Measurements from ENCODE around the gene ATP8B4. TPM values are rescaled to one million over a fixed set of nuclear protein-coding genes. Genes with fewer than 3 reads are reported as not detected.

The ATP8B4 gene
- total RNA-seq, 2 experiments from 2014 or later = 25.0 to 30.3 TPM

GRCh38 chr15:50083424-50084025, 35.5 kb downstream of the ATP8B4 start:
- ATAC-seq (ENCODE audit: low read depth) (no peak), DNase-seq (no peak)
- H3K4me3 Mint-ChIP-seq = no peak overlapping the region
- H3K9me3 Mint-ChIP-seq = peaks cover 2% of the 10 kb centered on the region
- H3K36me3 Mint-ChIP-seq = peaks cover 16% of the 10 kb centered on the region
- H3K27ac Mint-ChIP-seq = no peak overlapping the region
- POLR2A ChIA-PET = no interaction called here
- H3K4me1 Mint-ChIP-seq = peaks cover 11% of the 10 kb centered on the region
- no peaks in the 10 kb centered on the region for H3K27me3 Mint-ChIP-seq

DNA sequence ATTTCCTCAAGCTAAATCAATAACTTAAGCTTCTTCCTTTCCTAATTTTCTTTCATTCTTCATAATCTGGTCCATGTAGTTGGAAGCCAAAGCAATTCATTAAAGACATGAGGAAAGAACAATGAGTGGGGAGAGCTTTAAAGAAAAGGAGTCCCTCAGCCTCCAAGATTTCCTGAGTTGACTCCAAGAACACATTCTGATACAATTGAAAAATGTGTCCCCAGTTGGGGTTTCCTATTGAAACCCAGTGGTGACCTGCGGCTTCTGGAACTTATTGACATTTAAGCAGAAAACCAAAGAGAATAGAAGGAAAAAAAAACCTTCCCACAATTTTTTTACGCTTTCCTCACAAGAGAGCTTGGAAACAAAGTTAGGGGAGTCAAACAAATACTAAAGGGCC, 37.0 kb downstream of the ATP8B4 start:
- H3K4me3 Mint-ChIP-seq = no peak overlapping the region
- no peaks in the 10 kb centered on the region for H3K9me3 Mint-ChIP-seq
- POLR2A ChIA-PET = no interaction called here
- no peak overlapping the region for H3K27ac Mint-ChIP-seq
- H3K36me3 Mint-ChIP-seq = peaks cover 18% of the 10 kb centered on the region
- ATAC-seq (ENCODE audit: low read depth) = no peak
- H3K27me3 Mint-ChIP-seq = peaks cover 2% of the 10 kb centered on the region
- DNase-seq = no peak
- peaks cover 13% of the 10 kb centered on the region for H3K4me1 Mint-ChIP-seq

DNA sequence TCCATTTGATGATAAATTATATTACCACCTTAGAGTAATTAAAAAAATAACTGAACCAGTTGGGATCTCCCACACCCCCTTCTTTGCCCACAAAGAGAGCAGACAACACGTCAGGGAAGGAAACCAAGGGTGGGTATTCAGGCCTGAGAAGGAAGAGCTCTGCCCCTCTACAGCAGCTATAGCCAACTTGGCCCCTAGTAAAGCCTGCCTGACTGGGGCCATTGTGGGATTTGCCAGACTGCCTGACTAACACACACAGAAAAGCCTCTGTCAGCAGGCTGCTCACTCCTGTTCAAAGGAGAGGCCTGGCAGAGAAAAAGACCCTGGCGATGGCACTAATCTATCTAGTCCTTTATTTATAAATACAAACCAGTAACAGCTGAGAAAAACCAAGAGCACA, 41.4 kb downstream of the ATP8B4 start:
- ATAC-seq (ENCODE audit: low read depth) (no peak), DNase-seq (no peak)
- H3K4me1 Mint-ChIP-seq = peaks cover 6% of the 10 kb centered on the region
- H3K36me3 Mint-ChIP-seq = peaks cover 35% of the 10 kb centered on the region
- POLR2A ChIA-PET = no interaction called here
- peaks cover 4% of the 10 kb centered on the region for H3K27me3 Mint-ChIP-seq
- no peak overlapping the region for H3K27ac Mint-ChIP-seq
- no peak overlapping the region for H3K4me3 Mint-ChIP-seq
- peaks cover 2% of the 10 kb centered on the region for H3K9me3 Mint-ChIP-seq

- DNase-seq (no peak), ATAC-seq (ENCODE audit: low read depth) (no peak)
- peaks cover 39% of the 10 kb centered on the region for H3K36me3 Mint-ChIP-seq
- H3K4me3 Mint-ChIP-seq = no peak overlapping the region
- H3K4me1 Mint-ChIP-seq = peaks cover 6% of the 10 kb centered on the region
- H3K9me3 Mint-ChIP-seq = peaks cover 2% of the 10 kb centered on the region
- peaks cover 4% of the 10 kb centered on the region for H3K27me3 Mint-ChIP-seq
- POLR2A ChIA-PET = no interaction called here
- no peak overlapping the region for H3K27ac Mint-ChIP-seq
Observed at GRCh38 chr15:50077176-50077575, 41.9 kb downstream of the ATP8B4 start.

DNA sequence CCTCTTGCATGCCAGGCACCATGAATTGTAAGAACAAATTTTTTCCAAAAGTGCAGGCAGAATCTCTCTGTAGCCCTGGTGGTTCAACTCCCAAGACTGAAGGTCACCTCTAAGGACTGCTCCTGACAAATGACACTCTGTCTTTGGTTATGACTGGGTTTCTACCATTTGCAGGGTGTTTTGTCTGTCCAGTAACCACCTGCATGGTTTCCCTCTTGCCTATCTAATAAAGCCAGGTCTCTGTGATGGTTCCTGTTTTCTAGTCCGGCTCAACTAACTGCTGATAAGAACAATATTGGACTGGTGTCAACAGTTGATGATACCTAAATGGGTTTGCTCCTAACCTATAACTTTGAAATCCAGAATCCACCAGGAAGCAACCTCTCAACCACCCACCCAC, 43.7 kb downstream of the ATP8B4 start:
- no peak overlapping the region for H3K27ac Mint-ChIP-seq
- POLR2A ChIA-PET = no interaction called here

DNA sequence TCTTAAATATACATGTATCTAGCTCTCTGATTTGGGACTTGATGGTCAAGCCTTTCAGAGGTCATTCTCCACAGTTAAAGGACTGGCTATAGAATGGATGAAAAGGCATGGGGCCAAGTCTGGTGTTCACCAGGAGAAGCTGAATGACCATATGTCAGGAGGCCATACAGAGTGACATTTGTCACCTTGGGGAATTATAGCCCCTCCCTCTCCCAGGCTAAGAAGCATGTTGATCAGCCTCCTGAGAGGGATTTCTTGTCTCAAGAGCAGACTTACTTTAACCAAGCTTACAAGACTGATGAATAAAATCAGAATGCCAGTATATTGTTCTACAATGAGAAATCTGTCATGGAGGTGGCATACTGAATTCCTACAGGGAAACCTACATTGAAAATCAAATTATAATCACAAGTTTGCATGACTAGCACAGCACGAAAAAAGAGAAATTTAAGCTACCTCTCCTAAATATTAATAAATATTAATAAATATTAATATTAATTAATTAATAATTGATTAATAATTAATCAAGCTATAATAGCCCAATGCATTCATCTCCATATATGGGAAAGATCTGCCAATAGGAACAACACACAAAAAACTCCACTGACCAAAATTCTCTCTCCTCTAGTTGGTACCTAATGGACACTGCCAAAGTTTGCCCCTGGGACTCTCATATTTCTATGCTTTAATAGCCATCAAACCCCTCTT, 47.3 kb downstream of the ATP8B4 start:
- Mint-ChIP-seq H3K4me3 (no peak overlapping the region), H3K9me3 (peaks cover 2% of the 10 kb centered on the region), H3K27ac (no peak overlapping the region), H3K4me1 (peaks cover 14% of the 10 kb centered on the region), H3K27me3 (peaks cover 3% of the 10 kb centered on the region), H3K36me3 (peaks cover 48% of the 10 kb centered on the region)
- POLR2A ChIA-PET = no interaction called here
- no peak for ATAC-seq (ENCODE audit: low read depth)
- no peak for DNase-seq

More for the DNA sequence above, 43.7 kb downstream of the ATP8B4 start:
- DNase-seq (no peak), ATAC-seq (ENCODE audit: low read depth) (no peak)
- Mint-ChIP-seq H3K36me3 (peaks cover 48% of the 10 kb centered on the region), H3K4me1 (peaks cover 5% of the 10 kb centered on the region), H3K27me3 (peaks cover 4% of the 10 kb centered on the region), H3K9me3 (peaks cover 2% of the 10 kb centered on the region), H3K4me3 (no peak overlapping the region)

DNA sequence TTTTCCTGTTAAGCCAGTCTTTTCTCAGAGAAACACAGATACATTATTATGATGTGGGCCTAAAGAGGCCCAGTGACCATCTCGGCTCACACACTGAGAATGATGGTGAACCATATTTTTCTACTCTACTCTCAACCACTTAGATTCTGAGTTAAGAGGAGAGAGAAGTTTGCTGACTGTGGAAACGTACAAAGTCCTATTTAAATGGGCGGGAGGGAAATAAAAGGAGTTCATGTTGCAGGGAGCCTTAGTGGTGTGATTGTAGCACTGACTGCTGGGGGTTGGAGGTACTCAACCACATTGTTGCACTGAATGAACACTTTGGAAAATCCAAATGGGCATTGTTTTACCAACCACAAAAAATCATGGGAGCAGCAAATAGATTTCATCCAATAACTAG, 51.0 kb downstream of the ATP8B4 start:
- no peaks in the 10 kb centered on the region for H3K9me3 Mint-ChIP-seq
- H3K4me1 Mint-ChIP-seq = peaks cover 27% of the 10 kb centered on the region
- ATAC-seq (ENCODE audit: low read depth) (no peak), DNase-seq (no peak)
- H3K27me3 Mint-ChIP-seq = peaks cover 11% of the 10 kb centered on the region
- H3K27ac Mint-ChIP-seq = no peak overlapping the region
- POLR2A ChIA-PET = no interaction called here
- H3K4me3 Mint-ChIP-seq = no peak overlapping the region
- peaks cover 46% of the 10 kb centered on the region for H3K36me3 Mint-ChIP-seq

DNA sequence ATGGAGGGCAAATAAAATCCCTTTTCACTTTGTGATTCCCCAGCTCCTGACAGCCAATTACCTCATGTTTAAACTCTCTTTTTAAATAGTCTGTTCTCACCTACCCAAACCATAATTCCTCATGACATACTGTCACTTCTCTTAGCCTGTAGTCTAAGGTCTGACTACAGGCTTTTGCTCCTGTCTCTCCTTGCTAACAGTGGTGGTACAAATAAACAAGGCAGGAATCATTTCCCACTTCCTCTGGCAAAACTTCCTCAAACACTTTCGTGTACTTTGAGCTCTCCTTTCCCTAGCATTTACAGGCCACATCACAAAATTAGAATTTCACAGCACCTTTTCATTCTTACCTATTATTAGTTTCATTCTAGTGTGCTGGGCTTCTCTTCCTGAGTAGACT, 51.8 kb downstream of the ATP8B4 start:
- Mint-ChIP-seq H3K36me3 (peaks cover 42% of the 10 kb centered on the region), H3K4me3 (no peak overlapping the region), H3K9me3 (no peaks in the 10 kb centered on the region), H3K27ac (no peak overlapping the region), H3K27me3 (peaks cover 12% of the 10 kb centered on the region), H3K4me1 (peaks cover 27% of the 10 kb centered on the region)
- no peak for ATAC-seq (ENCODE audit: low read depth)
- DNase-seq = no peak
- POLR2A ChIA-PET = no interaction called here

DNA sequence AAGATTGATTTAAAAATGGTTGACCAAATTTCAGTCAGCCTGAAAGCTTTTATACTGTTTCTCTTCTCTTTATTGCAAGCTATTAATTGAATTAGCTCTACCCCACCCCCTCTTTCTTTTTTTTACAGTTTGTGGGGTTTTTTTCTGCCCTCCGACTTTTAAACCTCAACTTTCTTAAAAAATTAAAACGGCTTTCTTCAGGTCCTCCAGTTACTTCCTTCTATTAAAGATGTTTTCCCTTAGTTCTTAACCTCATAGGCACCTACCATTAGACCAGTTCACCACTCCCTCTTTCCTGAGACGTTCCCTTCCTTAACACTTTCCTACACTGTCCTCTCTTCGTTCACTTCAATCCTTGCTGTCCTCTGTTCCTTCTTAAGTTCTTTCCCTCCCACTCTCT, 52.4 kb downstream of the ATP8B4 start:
- no peak overlapping the region for H3K4me3 Mint-ChIP-seq
- H3K9me3 Mint-ChIP-seq = no peaks in the 10 kb centered on the region
- no peak for ATAC-seq (ENCODE audit: low read depth)
- peaks cover 26% of the 10 kb centered on the region for H3K4me1 Mint-ChIP-seq
- peaks cover 44% of the 10 kb centered on the region for H3K36me3 Mint-ChIP-seq
- POLR2A ChIA-PET = no interaction called here
- peaks cover 13% of the 10 kb centered on the region for H3K27me3 Mint-ChIP-seq
- DNase-seq = no peak
- H3K27ac Mint-ChIP-seq = no peak overlapping the region

DNA sequence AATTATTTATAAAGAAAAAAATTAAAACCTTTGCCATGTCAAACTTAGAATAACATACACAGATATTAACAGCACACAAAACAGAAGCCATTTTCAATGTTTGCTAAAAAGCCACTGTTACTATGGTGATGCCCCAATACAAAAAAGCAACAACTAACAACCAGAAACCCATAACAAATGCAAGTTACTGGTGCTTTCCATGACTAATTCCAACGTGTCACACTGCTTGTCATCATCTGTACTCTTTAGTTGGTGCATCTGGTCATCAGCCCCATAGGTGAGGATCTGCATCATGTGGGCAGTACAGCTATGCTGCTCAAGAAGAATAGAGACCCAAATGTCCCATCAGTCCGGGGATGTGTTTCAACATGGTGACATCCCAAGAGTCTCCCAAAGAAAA, 52.8 kb downstream of the ATP8B4 start:
- ATAC-seq (ENCODE audit: low read depth) (peak; percentile 58), DNase-seq (no peak)
- peaks cover 42% of the 10 kb centered on the region for H3K36me3 Mint-ChIP-seq
- no peak overlapping the region for H3K4me3 Mint-ChIP-seq
- POLR2A ChIA-PET = no interaction called here
- H3K9me3 Mint-ChIP-seq = no peaks in the 10 kb centered on the region
- no peak overlapping the region for H3K27ac Mint-ChIP-seq
- peaks cover 26% of the 10 kb centered on the region for H3K4me1 Mint-ChIP-seq
- peaks cover 13% of the 10 kb centered on the region for H3K27me3 Mint-ChIP-seq

DNA sequence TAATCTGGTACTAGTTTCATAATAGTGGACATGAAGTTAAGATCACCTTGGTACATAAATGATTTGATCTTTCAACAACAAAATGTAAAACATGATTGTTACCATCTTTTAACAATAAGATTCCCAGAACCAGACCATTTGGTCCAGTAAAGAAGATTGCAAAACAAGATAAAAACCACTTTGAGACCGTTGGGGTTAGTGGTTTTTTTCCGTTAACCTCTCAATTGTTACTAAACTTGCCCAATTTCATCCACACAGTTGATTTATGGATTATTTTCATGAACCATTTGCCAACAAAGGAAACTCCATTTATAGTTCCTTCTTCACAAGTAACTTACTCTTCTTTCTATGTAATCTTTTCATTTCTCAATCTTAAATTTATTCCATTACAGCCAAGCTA, 53.8 kb downstream of the ATP8B4 start:
- no peak for DNase-seq
- POLR2A ChIA-PET = no interaction called here
- Mint-ChIP-seq H3K4me1 (peaks cover 28% of the 10 kb centered on the region), H3K27me3 (peaks cover 13% of the 10 kb centered on the region), H3K4me3 (no peak overlapping the region), H3K9me3 (no peaks in the 10 kb centered on the region), H3K27ac (no peak overlapping the region), H3K36me3 (peaks cover 42% of the 10 kb centered on the region)
- ATAC-seq (ENCODE audit: low read depth) = no peak

DNA sequence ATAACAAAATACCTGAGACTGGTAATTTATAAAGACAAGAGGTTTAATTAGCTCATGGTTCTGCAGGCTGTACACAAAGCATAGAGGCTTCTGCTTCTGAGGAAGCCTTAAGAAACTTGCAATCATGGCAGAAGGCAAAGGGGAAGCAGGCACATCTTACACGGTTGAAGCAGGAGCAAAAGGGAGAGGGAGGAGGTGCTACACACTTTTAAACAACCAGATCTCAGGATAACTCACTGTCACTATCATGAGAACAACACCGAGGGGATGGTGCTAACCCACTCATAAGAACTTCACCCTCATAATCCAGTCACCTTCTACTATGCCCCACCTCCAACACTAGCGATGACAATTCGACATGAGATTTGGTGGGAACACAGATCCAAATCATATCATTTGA, 54.4 kb downstream of the ATP8B4 start:
- POLR2A ChIA-PET = no interaction called here
- Mint-ChIP-seq H3K4me1 (peaks cover 34% of the 10 kb centered on the region), H3K27me3 (peaks cover 13% of the 10 kb centered on the region), H3K9me3 (no peaks in the 10 kb centered on the region), H3K36me3 (peaks cover 47% of the 10 kb centered on the region), H3K4me3 (no peak overlapping the region), H3K27ac (no peak overlapping the region)
- no peak for DNase-seq
- ATAC-seq (ENCODE audit: low read depth) = no peak

- no peaks in the 10 kb centered on the region for H3K9me3 Mint-ChIP-seq
- POLR2A ChIA-PET = no interaction called here
- H3K36me3 Mint-ChIP-seq = peaks cover 55% of the 10 kb centered on the region
- peaks cover 15% of the 10 kb centered on the region for H3K27me3 Mint-ChIP-seq
- no peak for ATAC-seq (ENCODE audit: low read depth)
- peaks cover 43% of the 10 kb centered on the region for H3K4me1 Mint-ChIP-seq
- no peak overlapping the region for H3K27ac Mint-ChIP-seq
- no peak overlapping the region for H3K4me3 Mint-ChIP-seq
- no peak for DNase-seq
Observed at GRCh38 chr15:50063226-50063625, 55.8 kb downstream of the ATP8B4 start.

GRCh38 chr15:50061503-50061902, 57.5 kb downstream of the ATP8B4 start:
- Mint-ChIP-seq H3K9me3 (no peaks in the 10 kb centered on the region), H3K4me1 (peaks cover 32% of the 10 kb centered on the region), H3K27me3 (peaks cover 15% of the 10 kb centered on the region), H3K36me3 (peaks cover 44% of the 10 kb centered on the region), H3K27ac (no peak overlapping the region), H3K4me3 (no peak overlapping the region)
- POLR2A ChIA-PET = no interaction called here
- ATAC-seq (ENCODE audit: low read depth) (no peak), DNase-seq (no peak)

All from activated naive CD8-positive, alpha-beta T cell treated with anti-CD3 and anti-CD28 coated beads, Interleukin-2, amount 10 ng/mL, durations not matched to agents 7 days and 5 days (primary cell).